Muscle layer of duodenum (tissue), 2 donors: ENCODE data around the gene LMBR1L.
A peak's percentile ranks its signal among the peaks of the same experiment; 100 is the strongest.

Source experiments
- H3K27ac ChIP-seq: one replicate; pipeline ENCODE4 v1.7.0; 2013; ENCODE audit warnings: mild to moderate bottlenecking, low read length
- H3K27me3 ChIP-seq: one replicate; pipeline ENCODE4 v1.7.0; 2013; ENCODE audit warnings: low read depth, mild to moderate bottlenecking, control low read depth, low read length
- H3K36me3 ChIP-seq, 2 donors: one replicate each; pipeline ENCODE4 v1.7.0; 2013; ENCODE audit warnings: low read length in 2 of 2, control low read depth in 1 of 2, mild to moderate bottlenecking in 1 of 2; ENCODE audit not compliant: insufficient read depth in 2 of 2, control insufficient read depth in 1 of 2
- H3K4me1 ChIP-seq, 2 donors: one replicate each; pipeline ENCODE4 v1.7.0; 2013; ENCODE audit warnings: low read length in 2 of 2, mild to moderate bottlenecking in 2 of 2, control low read depth in 1 of 2, moderate library complexity in 1 of 2; ENCODE audit not compliant: insufficient read depth in 2 of 2, control insufficient read depth in 1 of 2
- H3K4me3 ChIP-seq, 2 donors: one replicate each; pipeline ENCODE4 v1.7.0; 2013; ENCODE audit warnings: low read length in 2 of 2, low read depth in 1 of 2, mild to moderate bottlenecking in 1 of 2
- H3K9me3 ChIP-seq, 2 donors: one replicate each; pipeline ENCODE4 v1.7.0; 2013; ENCODE audit warnings: low read length in 2 of 2, control low read depth in 1 of 2, mild to moderate bottlenecking in 1 of 2; ENCODE audit not compliant: control insufficient read depth in 1 of 2
- donor health status: healthy.

Gene LMBR1L

GRCh38 chr12:49092086-49092815 lies 18.4 kb downstream of the LMBR1L start:
- peaks cover 3 to 63% of the 10 kb centered on the region in 2 donors for H3K4me1 ChIP-seq
- peak overlapping the region; percentile 30 to 43 for H3K4me3 ChIP-seq
- H3K27ac ChIP-seq: no peak overlapping the region
- H3K36me3 ChIP-seq: peaks cover 6 to 8% of the 10 kb centered on the region in 2 donors
- H3K27me3 ChIP-seq: peaks cover 54% of the 10 kb centered on the region
- no peaks in the 10 kb centered on the region for H3K9me3 ChIP-seq

- peaks cover 2 to 3% of the 10 kb centered on the region in 2 donors for H3K36me3 ChIP-seq
- peaks cover 54% of the 10 kb centered on the region for H3K27me3 ChIP-seq
- H3K4me1 ChIP-seq: peaks cover 3 to 63% of the 10 kb centered on the region in 2 donors
- H3K4me3 ChIP-seq: peak overlapping the region in 1 of 2 donors; percentile 43
- no peak overlapping the region for H3K27ac ChIP-seq
- no peaks in the 10 kb centered on the region for H3K9me3 ChIP-seq
Measured at GRCh38 chr12:49091836-49092085, 18.9 kb downstream of the LMBR1L start.

GRCh38 chr12:49091056-49091835 lies 19.4 kb downstream of the LMBR1L start:
- peaks cover 3 to 63% of the 10 kb centered on the region in 2 donors for H3K4me1 ChIP-seq
- H3K27me3 ChIP-seq: peaks cover 54% of the 10 kb centered on the region
- peak overlapping the region in 1 of 2 donors; percentile 43 for H3K4me3 ChIP-seq
- H3K9me3 ChIP-seq: no peaks in the 10 kb centered on the region
- H3K36me3 ChIP-seq: no peaks in the 10 kb centered on the region
- no peak overlapping the region for H3K27ac ChIP-seq

- peak overlapping the region; percentile 31 to 55 for H3K4me3 ChIP-seq
- H3K4me1 ChIP-seq: peaks cover 3 to 63% of the 10 kb centered on the region in 2 donors
- no peaks in the 10 kb centered on the region for H3K36me3 ChIP-seq
- peaks cover 54% of the 10 kb centered on the region for H3K27me3 ChIP-seq
- no peak overlapping the region for H3K27ac ChIP-seq
- H3K9me3 ChIP-seq: no peaks in the 10 kb centered on the region
Measured at GRCh38 chr12:49089821-49090773, 20.6 kb downstream of the LMBR1L start.

- Histone ChIP-seq H3K9me3 (no peaks in the 10 kb centered on the region), H3K4me1 (peaks cover 3 to 51% of the 10 kb centered on the region in 2 donors), H3K27ac (no peak overlapping the region), H3K4me3 (no peak overlapping the region), H3K27me3 (peaks cover 47% of the 10 kb centered on the region), H3K36me3 (no peaks in the 10 kb centered on the region)
Measured at GRCh38 chr12:49088932-49089330, 21.7 kb downstream of the LMBR1L start.

- Histone ChIP-seq H3K36me3 (no peaks in the 10 kb centered on the region), H3K9me3 (no peaks in the 10 kb centered on the region), H3K27me3 (peaks cover 41% of the 10 kb centered on the region), H3K4me3 (no peak overlapping the region), H3K27ac (no peak overlapping the region), H3K4me1 (peaks cover 3 to 45% of the 10 kb centered on the region in 2 donors)
Measured at GRCh38 chr12:49088150-49088931, 22.3 kb downstream of the LMBR1L start.

- H3K9me3 ChIP-seq: no peaks in the 10 kb centered on the region
- peaks cover 19% of the 10 kb centered on the region for H3K27me3 ChIP-seq
- H3K4me1 ChIP-seq: peaks cover 0 to 26% of the 10 kb centered on the region in 2 donors
- peak overlapping the region; percentile 28 for H3K27ac ChIP-seq
- no peak overlapping the region for H3K4me3 ChIP-seq
- no peaks in the 10 kb centered on the region for H3K36me3 ChIP-seq
Measured at GRCh38 chr12:49086116-49086515, 24.5 kb downstream of the LMBR1L start.

- Histone ChIP-seq H3K9me3 (no peaks in the 10 kb centered on the region), H3K36me3 (no peaks in the 10 kb centered on the region), H3K27ac (no peak overlapping the region), H3K4me1 (peaks cover 0 to 10% of the 10 kb centered on the region in 2 donors), H3K27me3 (peaks cover 5% of the 10 kb centered on the region), H3K4me3 (no peak overlapping the region)
Measured at GRCh38 chr12:49084438-49084837, 26.2 kb downstream of the LMBR1L start.

- Histone ChIP-seq H3K4me3 (no peak overlapping the region), H3K27ac (no peak overlapping the region), H3K9me3 (no peaks in the 10 kb centered on the region), H3K27me3 (no peaks in the 10 kb centered on the region), H3K36me3 (no peaks in the 10 kb centered on the region), H3K4me1 (no peaks in the 10 kb centered on the region)
Measured at GRCh38 chr12:49079793-49080192, 30.9 kb downstream of the LMBR1L start.

GRCh38 chr12:49070971-49071370 lies 39.7 kb downstream of the LMBR1L start:
- no peak overlapping the region for H3K4me3 ChIP-seq
- no peak overlapping the region for H3K27ac ChIP-seq
- peaks cover 0 to 13% of the 10 kb centered on the region in 2 donors for H3K4me1 ChIP-seq
- no peaks in the 10 kb centered on the region for H3K36me3 ChIP-seq
- H3K9me3 ChIP-seq: no peaks in the 10 kb centered on the region
- H3K27me3 ChIP-seq: no peaks in the 10 kb centered on the region
